GM18519 (cell line): ENCODE measurements around the gene GRIN1.

Source experiments
- ATAC-seq: cut with Tn5 transposase; IDR thresholded peaks from one replicate; pipeline ENCODE4 v1.9.1; 2021; ENCODE audit warnings: mild to moderate bottlenecking, moderate library complexity; ENCODE audit not compliant: unreplicated experiment, low FRiP score

The GRIN1 gene

DNA sequence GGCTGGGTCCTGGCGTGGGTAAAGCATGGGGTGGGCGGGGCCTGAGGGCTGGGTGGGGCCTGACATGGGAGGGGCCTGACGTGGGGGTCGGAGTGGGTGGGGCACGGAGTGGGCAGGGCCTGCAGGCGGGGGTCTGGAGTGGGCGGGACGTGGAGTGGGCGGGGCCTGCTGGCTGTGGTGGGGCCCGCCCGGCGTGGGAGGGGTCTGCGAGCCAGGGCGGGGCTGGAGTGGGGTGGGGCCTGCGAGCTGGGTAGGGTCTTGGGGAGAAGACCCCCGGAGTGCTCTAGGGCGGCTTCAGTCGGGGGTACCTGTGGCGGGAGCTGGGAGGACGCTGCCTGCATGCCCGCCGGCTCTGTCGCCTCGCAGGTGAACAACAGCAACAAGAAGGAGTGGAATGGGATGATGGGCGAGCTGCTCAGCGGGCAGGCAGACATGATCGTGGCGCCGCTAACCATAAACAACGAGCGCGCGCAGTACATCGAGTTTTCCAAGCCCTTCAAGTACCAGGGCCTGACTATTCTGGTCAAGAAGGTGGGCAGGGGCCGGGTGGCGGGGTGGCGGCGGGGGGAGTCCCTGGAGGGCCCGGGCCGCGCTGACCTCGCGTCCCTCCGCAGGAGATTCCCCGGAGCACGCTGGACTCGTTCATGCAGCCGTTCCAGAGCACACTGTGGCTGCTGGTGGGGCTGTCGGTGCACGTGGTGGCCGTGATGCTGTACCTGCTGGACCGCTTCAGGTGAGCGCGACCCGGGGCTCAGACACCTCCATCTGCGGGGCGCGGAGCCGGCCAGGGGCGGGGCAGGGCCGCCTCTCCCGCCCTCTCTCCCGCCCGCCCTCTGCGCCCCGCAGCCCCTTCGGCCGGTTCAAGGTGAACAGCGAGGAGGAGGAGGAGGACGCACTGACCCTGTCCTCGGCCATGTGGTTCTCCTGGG lies 22.9 kb downstream of the GRIN1 start:
- ATAC-seq, result no peak

DNA sequence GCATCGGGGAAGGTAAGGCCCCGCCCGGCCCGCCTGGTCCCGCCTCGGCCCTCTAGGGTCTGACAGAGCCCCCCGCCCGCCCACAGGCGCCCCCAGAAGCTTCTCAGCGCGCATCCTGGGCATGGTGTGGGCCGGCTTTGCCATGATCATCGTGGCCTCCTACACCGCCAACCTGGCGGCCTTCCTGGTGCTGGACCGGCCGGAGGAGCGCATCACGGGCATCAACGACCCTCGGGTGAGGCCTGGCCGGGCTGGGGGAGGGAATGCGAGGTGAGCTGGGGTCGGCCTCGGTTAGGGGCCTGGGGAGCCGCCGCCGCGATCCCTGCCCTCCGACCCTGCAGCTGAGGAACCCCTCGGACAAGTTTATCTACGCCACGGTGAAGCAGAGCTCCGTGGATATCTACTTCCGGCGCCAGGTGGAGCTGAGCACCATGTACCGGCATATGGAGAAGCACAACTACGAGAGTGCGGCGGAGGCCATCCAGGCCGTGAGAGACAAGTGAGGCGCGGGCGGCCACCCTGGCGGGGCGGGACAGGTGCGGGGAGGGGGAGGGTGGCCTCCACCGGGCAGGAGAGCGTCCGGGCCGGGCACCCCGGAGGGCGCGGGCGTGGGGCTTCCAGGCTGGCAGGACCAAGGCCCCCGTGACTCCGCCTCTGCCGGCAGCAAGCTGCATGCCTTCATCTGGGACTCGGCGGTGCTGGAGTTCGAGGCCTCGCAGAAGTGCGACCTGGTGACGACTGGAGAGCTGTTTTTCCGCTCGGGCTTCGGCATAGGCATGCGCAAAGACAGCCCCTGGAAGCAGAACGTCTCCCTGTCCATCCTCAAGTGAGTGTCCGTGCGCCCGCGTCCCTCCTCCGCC lies 23.8 kb downstream of the GRIN1 start:
- ATAC-seq, result no peak

DNA sequence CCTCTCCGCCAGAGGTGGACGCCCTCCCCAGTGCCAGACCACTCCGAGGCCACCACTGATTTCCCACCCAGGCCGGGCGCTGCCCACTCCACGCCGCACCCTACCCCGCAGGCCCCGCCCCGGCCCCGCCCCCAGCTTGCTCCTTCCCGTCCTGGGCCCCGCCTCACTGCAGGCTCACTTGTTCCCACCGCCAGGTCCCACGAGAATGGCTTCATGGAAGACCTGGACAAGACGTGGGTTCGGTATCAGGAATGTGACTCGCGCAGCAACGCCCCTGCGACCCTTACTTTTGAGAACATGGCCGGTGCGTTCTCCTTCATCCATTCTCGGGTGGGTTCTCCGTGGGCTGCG lies 24.4 kb downstream of the GRIN1 start:
- ATAC-seq, result no peak

GRCh38 chr9:137163805-137164204 lies 24.9 kb downstream of the GRIN1 start:
- no peak for ATAC-seq

DNA sequence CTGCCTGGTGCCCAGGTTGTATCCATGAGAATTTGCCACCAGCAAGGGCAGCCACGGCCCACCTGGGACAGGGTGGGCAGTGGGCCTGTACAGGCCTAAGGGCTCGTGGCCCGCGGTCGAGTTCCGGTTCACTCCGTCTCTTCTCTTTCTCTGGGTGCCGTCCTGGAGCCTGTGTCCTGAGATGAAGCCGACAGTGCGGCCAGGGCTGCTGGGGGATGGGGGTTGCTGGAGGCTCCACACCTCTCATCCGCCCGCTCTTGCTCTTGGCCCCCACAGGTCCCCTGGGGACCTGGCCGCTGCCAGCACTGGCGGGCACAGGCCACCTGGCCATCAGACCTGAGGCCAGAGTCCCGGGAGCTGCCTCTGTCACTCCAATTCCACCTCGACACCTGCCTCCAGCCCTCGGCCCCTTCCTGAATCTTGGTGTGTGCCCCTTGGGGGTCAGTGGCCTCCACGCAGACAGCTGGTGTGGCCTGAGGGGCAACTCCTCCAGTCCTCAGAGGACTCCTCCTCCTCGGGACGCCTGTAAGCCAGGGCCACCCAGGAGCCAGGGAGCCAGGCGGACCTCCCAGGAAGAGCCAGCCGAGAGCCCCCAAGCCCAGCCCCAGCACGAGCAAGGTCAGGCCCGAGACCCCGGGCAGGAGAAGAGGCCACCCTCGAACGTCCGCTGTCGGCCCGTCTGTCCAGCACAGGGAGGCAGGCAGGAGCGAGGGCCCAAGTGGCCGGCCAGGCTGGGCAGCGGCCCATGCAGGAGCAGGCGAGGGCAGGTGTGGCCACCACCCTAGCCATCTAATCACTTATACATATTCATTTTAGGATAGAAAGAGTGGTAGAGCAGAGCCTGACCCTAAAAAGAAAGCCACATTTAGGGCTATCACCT lies 25.7 kb downstream of the GRIN1 start:
- ATAC-seq, result no peak

GRCh38 chr9:137165250-137165836 lies 26.4 kb downstream of the GRIN1 start:
- no peak for ATAC-seq

GRCh38 chr9:137166380-137167229 lies 27.7 kb downstream of the GRIN1 start:
- ATAC-seq, result no peak

DNA sequence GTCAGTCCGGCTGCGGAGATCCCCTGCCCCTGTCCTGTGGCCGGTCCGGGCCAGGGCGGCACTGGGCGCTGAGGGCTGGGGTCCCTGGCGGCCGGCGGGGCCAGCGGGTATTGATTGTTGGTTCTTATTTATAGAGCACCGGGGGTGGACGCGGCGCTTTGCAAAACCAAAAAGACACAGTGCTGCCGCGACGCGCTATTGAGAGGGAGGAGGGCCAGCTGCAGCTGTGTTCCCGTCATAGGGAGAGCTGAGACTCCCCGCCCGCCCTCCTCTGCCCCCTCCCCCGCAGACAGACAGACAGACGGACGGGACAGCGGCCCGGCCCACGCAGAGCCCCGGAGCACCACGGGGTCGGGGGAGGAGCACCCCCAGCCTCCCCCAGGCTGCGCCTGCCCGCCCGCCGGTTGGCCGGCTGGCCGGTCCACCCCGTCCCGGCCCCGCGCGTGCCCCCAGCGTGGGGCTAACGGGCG lies 28.4 kb downstream of the GRIN1 start:
- ATAC-seq, result no peak

DNA sequence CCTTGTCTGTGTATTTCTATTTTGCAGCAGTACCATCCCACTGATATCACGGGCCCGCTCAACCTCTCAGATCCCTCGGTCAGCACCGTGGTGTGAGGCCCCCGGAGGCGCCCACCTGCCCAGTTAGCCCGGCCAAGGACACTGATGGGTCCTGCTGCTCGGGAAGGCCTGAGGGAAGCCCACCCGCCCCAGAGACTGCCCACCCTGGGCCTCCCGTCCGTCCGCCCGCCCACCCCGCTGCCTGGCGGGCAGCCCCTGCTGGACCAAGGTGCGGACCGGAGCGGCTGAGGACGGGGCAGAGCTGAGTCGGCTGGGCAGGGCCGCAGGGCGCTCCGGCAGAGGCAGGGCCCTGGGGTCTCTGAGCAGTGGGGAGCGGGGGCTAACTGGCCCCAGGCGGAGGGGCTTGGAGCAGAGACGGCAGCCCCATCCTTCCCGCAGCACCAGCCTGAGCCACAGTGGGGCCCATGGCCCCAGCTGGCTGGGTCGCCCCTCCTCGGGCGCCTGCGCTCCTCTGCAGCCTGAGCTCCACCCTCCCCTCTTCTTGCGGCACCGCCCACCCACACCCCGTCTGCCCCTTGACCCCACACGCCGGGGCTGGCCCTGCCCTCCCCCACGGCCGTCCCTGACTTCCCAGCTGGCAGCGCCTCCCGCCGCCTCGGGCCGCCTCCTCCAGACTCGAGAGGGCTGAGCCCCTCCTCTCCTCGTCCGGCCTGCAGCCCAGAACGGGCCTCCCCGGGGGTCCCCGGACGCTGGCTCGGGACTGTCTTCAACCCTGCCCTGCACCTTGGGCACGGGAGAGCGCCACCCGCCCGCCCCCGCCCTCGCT lies 29.0 kb downstream of the GRIN1 start:
- no peak for ATAC-seq

DNA sequence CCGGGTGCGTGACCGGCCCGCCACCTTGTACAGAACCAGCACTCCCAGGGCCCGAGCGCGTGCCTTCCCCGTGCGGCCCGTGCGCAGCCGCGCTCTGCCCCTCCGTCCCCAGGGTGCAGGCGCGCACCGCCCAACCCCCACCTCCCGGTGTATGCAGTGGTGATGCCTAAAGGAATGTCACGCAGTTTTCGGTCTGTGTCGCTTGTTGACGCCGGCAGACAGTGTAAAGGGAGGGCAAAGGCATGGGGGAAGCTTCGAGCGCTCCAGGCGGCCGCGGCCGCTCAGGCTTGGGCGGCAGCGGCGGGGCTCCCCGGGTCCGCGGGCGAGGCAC lies 29.6 kb downstream of the GRIN1 start:
- no peak for ATAC-seq

GRCh38 chr9:137168904-137169856 lies 30.2 kb downstream of the GRIN1 start:
- ATAC-seq, result no peak

- ATAC-seq, result no peak
Measured at GRCh38 chr9:137169896-137170358, 31.0 kb downstream of the GRIN1 start, which contains the start of gene LRRC26. Gene LRRC26, minus strand, starts transcription at chr9:137170051. Its CDS starts 108 bp downstream, at chr9:137169943.

DNA sequence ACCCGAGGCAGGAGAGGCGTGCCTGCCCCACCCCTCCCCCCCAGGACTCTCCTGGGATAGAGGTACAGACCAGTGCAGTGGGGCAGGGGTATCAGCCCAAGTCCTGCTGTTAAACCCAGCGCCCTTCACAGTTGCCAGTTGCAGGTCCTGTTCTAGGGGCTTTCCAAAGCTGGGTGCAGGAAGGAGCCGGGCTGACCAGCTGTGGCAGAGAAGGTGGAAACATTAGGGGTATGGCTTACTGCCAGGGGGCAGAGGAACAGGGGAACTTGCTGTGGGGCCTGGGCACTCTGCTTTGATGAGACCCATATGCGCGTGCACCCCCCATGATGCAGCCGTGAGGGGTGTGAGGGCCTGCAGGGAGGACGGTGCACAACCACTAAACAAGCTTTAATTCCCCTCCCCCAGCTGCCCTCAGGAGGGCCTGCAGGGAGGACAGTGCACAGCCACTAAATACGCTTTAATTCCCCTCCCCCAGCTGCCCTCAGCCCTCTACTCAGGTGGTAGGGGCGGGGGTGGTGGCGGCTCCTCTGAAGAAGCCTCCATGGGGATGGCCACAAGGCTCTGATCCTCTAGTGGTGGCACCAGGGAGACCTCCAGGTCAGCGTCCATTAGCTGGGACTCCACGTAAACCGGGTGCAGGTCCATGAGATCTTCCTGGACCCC lies 31.7 kb downstream of the GRIN1 start:
- ATAC-seq, result no peak

GRCh38 chr9:137171149-137171900 lies 32.4 kb downstream of the GRIN1 start:
- ATAC-seq, result no peak

- ATAC-seq, result no peak
Measured at GRCh38 chr9:137172901-137173795, 34.2 kb downstream of the GRIN1 start.
